Naive thymus-derived CD8-positive, alpha-beta T cell (primary cell): ENCODE measurements around the gene ABHD17B. TPM values are rescaled to one million over a fixed set of nuclear protein-coding genes. Genes with fewer than 3 reads are reported as not detected.

ENCODE experiments used
- ATAC-seq, 2 donors: fragments of 150-1000 bp; cut with Tn5 transposase in 1 of 2; sonication (Bioruptor Pico), chemical (Tn5 transposase) in 1 of 2; 1 replicate in 1 of 2; 2 replicates in 1 of 2; pipeline ENCODE4 v1.10.0; 2021; ENCODE audit warnings: mild to moderate bottlenecking in 2 of 2, moderate library complexity in 2 of 2
- POLR2A ChIA-PET: fragments of 350-600 bp; sonication (Branson Sonifier 250); formaldehyde crosslinking; loops from one replicate; lab custom pipeline; 2021; ENCODE audit warnings: antibody characterized with exemption; lab: Charles Lee
- DNase-seq, 10 donors: peaks; one replicate each; pipeline versions ENCODE4 v3.0.0 to v3.0.0-alpha.2; 2020 to 2022
- H3K27ac Mint-ChIP-seq, 10 donors: one replicate each; pipeline ENCODE4 v1.8.0; 2020 to 2022; ENCODE audit warnings: mild to moderate bottlenecking in 10 of 10, mixed read lengths in 10 of 10, moderate library complexity in 4 of 10, inconsistent platforms in 1 of 10
- H3K27me3 Mint-ChIP-seq, 5 donors: one replicate each; pipeline ENCODE4 v1.8.0; 2021 to 2022; ENCODE audit warnings: mixed read lengths in 5 of 5
- H3K36me3 Mint-ChIP-seq, 3 donors: one replicate each; pipeline ENCODE4 v1.8.0; 2020 to 2022; ENCODE audit warnings: mixed read lengths in 3 of 3, mild to moderate bottlenecking in 2 of 3, inconsistent platforms in 1 of 3
- H3K4me1 Mint-ChIP-seq, 4 donors: one replicate each; pipeline ENCODE4 v1.8.0; 2021 to 2022; ENCODE audit warnings: mixed read lengths in 4 of 4
- H3K4me3 Mint-ChIP-seq, 10 donors: one replicate each; pipeline ENCODE4 v1.8.0; 2020 to 2022; ENCODE audit warnings: mild to moderate bottlenecking in 10 of 10, mixed read lengths in 10 of 10, moderate library complexity in 6 of 10, inconsistent platforms in 1 of 10
- H3K9me3 Mint-ChIP-seq, 9 donors: one replicate each; pipeline ENCODE4 v1.8.0; 2020 to 2022; ENCODE audit warnings: mixed read lengths in 9 of 9, mild to moderate bottlenecking in 3 of 9, inconsistent platforms in 1 of 9, moderate library complexity in 1 of 9
- polyA plus RNA-seq, 3 donors: library from polyadenylated mRNA; unstranded; fragments of 300-500 nt; fragmentation: Illumina TruSeq; gene quantifications; one replicate each; pipeline ENCODE4 v1.2.3, GENCODE V29; 2021
- total RNA-seq, 8 experiments: library from RNA in 2 of 8; stranded (reverse) in 2 of 8; gene quantifications; one replicate each; pipeline ENCODE4 v1.2.3 and lab custom pipeline; 2021 to 2026

Gene ABHD17B
- total and polyA plus RNA-seq, 5 experiments from 2014 or later = 20.3 to 25.8 (median 23.9) TPM

GRCh38 chr9:71929223-71929622, 18.2 kb upstream of the ABHD17B start:
- Mint-ChIP-seq H3K36me3 (peaks cover 0 to 21% (median 18%) of the 10 kb centered on the region in 3 donors), H3K27me3 (no peaks in the 10 kb centered on the region), H3K27ac (no peak overlapping the region), H3K4me1 (peaks cover 0 to 13% (median 5%) of the 10 kb centered on the region in 4 donors), H3K4me3 (no peak overlapping the region), H3K9me3 (peaks cover 0 to 3% (median 0%) of the 10 kb centered on the region in 9 donors)
- DNase-seq (no peak), ATAC-seq (no peak)
- POLR2A ChIA-PET = no interaction called here

DNA sequence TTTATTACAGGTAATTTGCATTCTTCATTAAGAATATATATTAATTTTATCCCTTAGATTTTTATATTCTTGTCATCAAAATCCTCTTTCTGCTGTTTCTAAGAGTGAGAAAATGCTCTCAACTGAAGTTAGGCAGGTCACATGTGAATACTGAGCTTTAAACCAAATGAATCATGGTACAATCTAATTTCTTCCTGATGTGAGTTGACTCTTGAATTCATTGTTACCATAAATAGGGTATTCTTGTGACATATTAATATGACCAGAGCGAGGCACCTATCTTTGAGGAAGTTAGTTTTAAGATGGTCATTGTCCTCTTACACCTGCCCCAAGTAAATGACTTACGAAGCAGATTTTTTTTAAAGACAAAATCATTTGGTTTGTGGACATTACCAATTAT, 17.8 kb upstream of the ABHD17B start:
- H3K36me3 Mint-ChIP-seq = peaks cover 0 to 25% (median 22%) of the 10 kb centered on the region in 3 donors
- H3K9me3 Mint-ChIP-seq = peaks cover 0 to 3% (median 0%) of the 10 kb centered on the region in 9 donors
- H3K27me3 Mint-ChIP-seq = no peaks in the 10 kb centered on the region
- no peak for DNase-seq
- H3K4me3 Mint-ChIP-seq = no peak overlapping the region
- no peak overlapping the region for H3K27ac Mint-ChIP-seq
- ATAC-seq = no peak
- H3K4me1 Mint-ChIP-seq = peaks cover 0 to 13% (median 5%) of the 10 kb centered on the region in 4 donors
- POLR2A ChIA-PET = no interaction called here

GRCh38 chr9:71928376-71928775, 17.4 kb upstream of the ABHD17B start:
- H3K4me1 Mint-ChIP-seq = peaks cover 0 to 10% (median 6%) of the 10 kb centered on the region in 4 donors
- peaks cover 0 to 3% (median 0%) of the 10 kb centered on the region in 9 donors for H3K9me3 Mint-ChIP-seq
- H3K27me3 Mint-ChIP-seq = no peaks in the 10 kb centered on the region
- H3K4me3 Mint-ChIP-seq = no peak overlapping the region
- DNase-seq (no peak), ATAC-seq (no peak)
- H3K27ac Mint-ChIP-seq = no peak overlapping the region
- POLR2A ChIA-PET = no interaction called here
- peaks cover 0 to 30% (median 25%) of the 10 kb centered on the region in 3 donors for H3K36me3 Mint-ChIP-seq

DNA sequence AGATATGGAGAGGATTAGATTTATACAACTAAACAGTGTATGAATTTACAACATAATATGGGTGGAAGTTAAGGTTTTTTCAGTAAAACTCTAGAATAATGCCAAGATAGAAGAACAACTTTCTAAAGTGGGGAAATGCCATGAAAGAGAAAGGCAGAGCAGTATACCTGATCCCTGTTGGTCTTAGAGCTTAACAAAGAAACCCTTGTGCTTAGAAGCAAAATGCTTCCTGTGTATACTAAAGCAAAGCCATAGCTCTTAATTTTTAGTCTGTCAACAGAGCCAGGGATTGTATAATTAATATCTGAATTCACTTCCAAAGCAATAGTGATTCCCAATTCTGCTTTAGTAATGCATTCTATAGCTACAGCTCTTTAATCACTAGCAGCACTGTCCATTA, 14.8 kb upstream of the ABHD17B start:
- Mint-ChIP-seq H3K27me3 (no peaks in the 10 kb centered on the region), H3K36me3 (peaks cover 5 to 35% (median 23%) of the 10 kb centered on the region in 3 donors), H3K27ac (no peak overlapping the region), H3K4me1 (peaks cover 5 to 19% (median 10%) of the 10 kb centered on the region in 4 donors), H3K9me3 (no peaks in the 10 kb centered on the region), H3K4me3 (no peak overlapping the region)
- no peak for DNase-seq
- POLR2A ChIA-PET = interaction anchor here (1.0 kb wide), 1 partner anchor 14 kb away, joined by 3 read pairs; the partner anchor contains the start of genes ABHD17B and C9orf85
- no peak for ATAC-seq

GRCh38 chr9:71924576-71924975, 13.6 kb upstream of the ABHD17B start:
- H3K9me3 Mint-ChIP-seq = no peaks in the 10 kb centered on the region
- H3K4me1 Mint-ChIP-seq = peaks cover 5 to 14% (median 9%) of the 10 kb centered on the region in 4 donors
- H3K4me3 Mint-ChIP-seq = no peak overlapping the region
- peaks cover 5 to 39% (median 20%) of the 10 kb centered on the region in 3 donors for H3K36me3 Mint-ChIP-seq
- POLR2A ChIA-PET = no interaction called here
- ATAC-seq (no peak), DNase-seq (no peak)
- no peaks in the 10 kb centered on the region for H3K27me3 Mint-ChIP-seq
- H3K27ac Mint-ChIP-seq = no peak overlapping the region

DNA sequence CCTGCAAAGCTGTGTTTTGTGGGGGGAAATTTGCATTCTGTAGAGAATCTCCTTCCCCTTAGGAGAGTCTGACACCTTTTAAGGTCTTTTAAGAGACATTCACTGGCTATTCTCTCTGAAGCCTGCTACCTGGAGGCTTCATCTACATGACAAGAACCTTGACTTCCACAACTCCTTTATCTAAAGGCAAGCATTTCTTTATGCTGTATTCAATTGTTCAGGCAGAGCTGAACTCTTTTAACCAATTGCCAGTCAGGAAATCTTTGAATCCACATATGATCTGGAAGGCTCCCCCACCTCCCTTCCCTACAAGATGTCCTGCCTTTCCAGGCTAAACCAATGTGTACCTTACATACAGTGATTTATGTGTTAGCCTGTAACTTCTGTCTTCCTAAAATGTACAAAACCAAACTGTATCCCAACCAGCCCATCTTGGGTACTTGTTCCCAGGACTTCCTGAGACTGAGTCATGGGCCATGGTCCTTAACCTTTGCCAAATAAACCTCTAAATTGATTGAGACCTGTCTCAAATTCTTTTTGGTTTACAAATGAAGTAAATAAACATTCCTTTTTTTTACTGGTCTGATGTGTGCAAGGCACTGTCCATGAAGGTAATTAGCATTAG, 10.3 kb upstream of the ABHD17B start:
- Mint-ChIP-seq H3K27ac (no peak overlapping the region), H3K27me3 (no peaks in the 10 kb centered on the region), H3K36me3 (peaks cover 10 to 50% (median 29%) of the 10 kb centered on the region in 3 donors), H3K4me1 (peaks cover 11 to 23% (median 22%) of the 10 kb centered on the region in 4 donors), H3K4me3 (no peak overlapping the region), H3K9me3 (no peaks in the 10 kb centered on the region)
- POLR2A ChIA-PET = no interaction called here
- DNase-seq (no peak), ATAC-seq (no peak)

GRCh38 chr9:71920456-71921189, 9.6 kb upstream of the ABHD17B start:
- H3K27ac Mint-ChIP-seq = no peak overlapping the region
- DNase-seq (no peak), ATAC-seq (no peak)
- no peaks in the 10 kb centered on the region for H3K27me3 Mint-ChIP-seq
- H3K36me3 Mint-ChIP-seq = peaks cover 10 to 50% (median 29%) of the 10 kb centered on the region in 3 donors
- H3K4me1 Mint-ChIP-seq = peaks cover 14 to 29% (median 26%) of the 10 kb centered on the region in 4 donors
- POLR2A ChIA-PET = no interaction called here
- H3K9me3 Mint-ChIP-seq = no peaks in the 10 kb centered on the region
- H3K4me3 Mint-ChIP-seq = no peak overlapping the region

- no peak for ATAC-seq
- DNase-seq = no peak
- Mint-ChIP-seq H3K4me3 (no peak overlapping the region), H3K27ac (peak overlapping the region in 3 of 10 donors; percentile 28 to 52 (median 34)), H3K36me3 (peaks cover 10 to 43% (median 21%) of the 10 kb centered on the region in 3 donors), H3K27me3 (no peaks in the 10 kb centered on the region), H3K4me1 (peaks cover 15 to 44% (median 41%) of the 10 kb centered on the region in 4 donors), H3K9me3 (no peaks in the 10 kb centered on the region)
- POLR2A ChIA-PET = no interaction called here
Observed at GRCh38 chr9:71918419-71918818, 7.4 kb upstream of the ABHD17B start.

DNA sequence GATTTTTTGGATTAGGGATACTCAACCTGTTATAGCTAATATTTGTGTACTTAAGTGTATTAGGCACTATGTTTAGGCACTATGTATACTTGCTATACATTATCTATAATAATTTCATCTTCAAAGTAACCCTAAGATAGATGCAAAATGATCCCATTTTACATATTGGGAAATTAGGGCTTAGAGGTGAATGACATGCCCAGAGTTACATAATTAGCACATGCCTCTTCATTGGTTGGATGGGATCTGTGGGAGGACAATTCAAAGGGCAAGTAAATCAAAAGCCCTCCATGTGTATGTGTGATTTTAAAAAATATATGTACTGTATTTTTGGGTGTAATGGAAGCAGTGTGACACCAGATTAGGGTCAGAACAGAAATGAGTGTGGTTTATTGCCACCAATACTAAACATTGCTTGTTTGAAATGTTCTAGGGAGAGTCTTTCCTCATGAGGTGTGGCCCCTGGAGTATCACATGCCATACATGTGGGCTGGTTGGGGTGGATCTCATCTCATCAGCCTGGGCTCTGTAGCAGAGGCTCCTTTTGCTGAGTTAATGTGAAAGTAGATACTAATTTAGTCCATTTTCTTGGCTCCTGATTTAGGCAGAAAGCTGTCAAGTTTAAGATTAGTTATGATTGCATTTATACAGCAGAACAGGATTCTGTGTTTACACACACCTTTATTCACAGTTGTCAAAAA, 6.0 kb upstream of the ABHD17B start:
- Mint-ChIP-seq H3K4me3 (no peak overlapping the region), H3K27me3 (no peaks in the 10 kb centered on the region), H3K27ac (peak overlapping the region in 1 of 10 donors; percentile 51), H3K9me3 (no peaks in the 10 kb centered on the region), H3K36me3 (peaks cover 5 to 32% (median 16%) of the 10 kb centered on the region in 3 donors), H3K4me1 (peaks cover 14 to 52% (median 47%) of the 10 kb centered on the region in 4 donors)
- no peak for ATAC-seq
- no peak for DNase-seq
- POLR2A ChIA-PET = no interaction called here

DNA sequence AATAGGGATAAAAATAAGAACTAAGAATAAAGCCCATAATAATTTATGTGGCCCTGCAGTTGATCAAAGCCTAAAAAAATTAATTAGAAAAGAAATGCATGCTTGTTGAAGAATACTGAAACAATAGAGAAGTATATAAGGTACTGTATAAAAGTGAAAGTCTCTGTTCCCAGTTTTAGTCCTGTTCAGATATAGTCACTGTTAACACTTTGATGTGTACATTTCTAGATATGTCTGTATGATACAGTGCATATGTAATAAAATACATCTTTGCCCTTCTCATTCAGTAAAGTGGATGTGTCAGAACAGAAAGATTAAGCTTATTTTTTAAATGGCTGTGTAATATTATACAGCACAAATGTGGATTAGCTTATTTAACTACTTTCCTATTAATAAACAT, 4.5 kb upstream of the ABHD17B start:
- POLR2A ChIA-PET = no interaction called here
- Mint-ChIP-seq H3K27ac (peak overlapping the region in 1 of 10 donors; percentile 15), H3K4me1 (peaks cover 19 to 59% (median 52%) of the 10 kb centered on the region in 4 donors), H3K27me3 (no peaks in the 10 kb centered on the region), H3K4me3 (no peak overlapping the region), H3K9me3 (peaks cover 0 to 2% (median 0%) of the 10 kb centered on the region in 9 donors), H3K36me3 (peaks cover 5 to 23% (median 11%) of the 10 kb centered on the region in 3 donors)
- ATAC-seq (no peak), DNase-seq (no peak)

GRCh38 chr9:71911908-71912335, 929 bp upstream of the ABHD17B start:
- POLR2A ChIA-PET = interaction anchor here (1.0 to 2.1 kb wide), 8 partner anchors 14 to 144 kb away, joined by 3 to 10 read pairs (median 4); partner anchors contain the start of gene CEMIP2

DNA sequence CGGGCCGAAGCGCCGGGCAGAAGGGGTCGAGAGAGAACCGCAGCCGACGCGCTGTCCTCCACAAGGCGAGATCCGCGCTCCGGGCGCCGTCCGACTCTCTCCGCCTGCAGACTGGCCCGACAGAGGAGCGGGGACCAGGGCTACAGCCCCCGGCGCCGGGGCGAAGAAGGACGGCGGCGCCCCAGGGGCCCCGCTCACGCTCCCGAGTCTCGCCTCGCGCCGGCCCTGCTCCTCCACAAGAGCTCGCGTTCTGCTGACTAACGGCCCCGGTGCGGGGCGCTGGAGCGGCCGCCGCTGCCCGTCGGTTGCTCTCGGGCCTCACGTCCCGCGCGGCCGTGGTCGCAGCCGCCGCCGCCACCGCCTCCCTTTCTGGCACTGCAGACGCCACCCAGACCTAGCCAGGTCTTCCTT, 338 bp downstream of the ABHD17B start:
- H3K27me3 Mint-ChIP-seq = no peaks in the 10 kb centered on the region

More at GRCh38 chr9:71911908-71912335, 929 bp upstream of the ABHD17B start:
- Mint-ChIP-seq H3K4me1 (peaks cover 33 to 74% (median 68%) of the 10 kb centered on the region in 4 donors), H3K9me3 (peaks cover 0 to 2% (median 0%) of the 10 kb centered on the region in 9 donors), H3K27ac (peak overlapping the region; percentile 94 to 98 (median 98)), H3K36me3 (peaks cover 0 to 4% (median 0%) of the 10 kb centered on the region in 3 donors), H3K27me3 (no peaks in the 10 kb centered on the region), H3K4me3 (peak overlapping the region; percentile 97 to 100 (median 100))
- ATAC-seq (no peak), DNase-seq (no peak)

More for the DNA sequence above, 338 bp downstream of the ABHD17B start:
- peak overlapping the region; percentile 94 to 98 (median 98) for H3K27ac Mint-ChIP-seq
- POLR2A ChIA-PET = interaction anchor here (1.0 to 2.1 kb wide), 9 partner anchors 14 to 143 kb away, joined by 3 to 10 read pairs (median 5); partner anchors contain the start of gene CEMIP2
- peaks cover 0 to 6% (median 0%) of the 10 kb centered on the region in 3 donors for H3K36me3 Mint-ChIP-seq
- peak overlapping the region; percentile 97 to 100 (median 100) for H3K4me3 Mint-ChIP-seq
- no peak for DNase-seq
- peak in 1 of 2 donors; percentile 31 for ATAC-seq
- peaks cover 0 to 2% (median 0%) of the 10 kb centered on the region in 9 donors for H3K9me3 Mint-ChIP-seq
- peaks cover 30 to 75% (median 66%) of the 10 kb centered on the region in 4 donors for H3K4me1 Mint-ChIP-seq
